Cardiac muscle cell (in vitro differentiated cells and primary cell): ENCODE results near the gene NR3C2. TPM values are rescaled to one million over a fixed set of nuclear protein-coding genes. Genes with fewer than 3 reads are reported as not detected.

Source experiments
- DNase-seq, 2 donors: peaks; one replicate each; pipeline versions ENCODE4 v3.0.0 to v3.0.0-alpha.2; 2010 to 2017; ENCODE audit warnings: low read depth in 1 of 2, low spot score in 1 of 2
- H3K27ac ChIP-seq: fragments of 200-600 bp; sonication (generic); 2 replicates; pipeline ENCODE4 v1.5.1; 2016
- H3K27me3 ChIP-seq: fragments of 200-600 bp; sonication (generic); 2 replicates; pipeline ENCODE4 v1.6.0; 2016; ENCODE audit warnings: control low read depth
- H3K36me3 ChIP-seq: fragments of 200-600 bp; sonication (generic); 2 replicates; pipeline ENCODE4 v1.5.1; 2016; ENCODE audit warnings: control low read depth
- H3K4me1 ChIP-seq: fragments of 200-600 bp; sonication (generic); 2 replicates; pipeline ENCODE4 v1.8.1; 2017; ENCODE audit warnings: low read depth, mild to moderate bottlenecking, mixed run types
- H3K4me3 ChIP-seq: fragments of 200-600 bp; sonication (generic); 2 replicates; pipeline ENCODE4 v1.5.1; 2016; ENCODE audit warnings: mild to moderate bottlenecking
- H3K9me3 ChIP-seq: fragments of 200-600 bp; sonication (generic); 2 replicates; pipeline ENCODE4 v1.5.1; 2017; ENCODE audit warnings: low read depth, mild to moderate bottlenecking, control low read depth
- CTCF ChIP-seq: IDR thresholded peaks from 2 replicates; pipeline ENCODE4 v1.5.1; 2012; ENCODE audit warnings: low read depth, mild to moderate bottlenecking, low read length
- polyA plus RNA-seq: library from polyadenylated mRNA; unstranded; fragments of >200 nt; fragmentation: Nextera tagmentation; extraction: Ambion mirVana; gene quantifications from 2 replicates; pipeline ENCODE4 v1.2.1, GENCODE V29; 2016
- total RNA-seq: library from RNA; depleted of rRNA; stranded (reverse); fragments of >200 nt; gene quantifications from 2 replicates; pipeline ENCODE4 v1.2.3, GENCODE V29; 2016

The NR3C2 gene
- total and polyA plus RNA-seq, 2 experiments from 2014 or later, result 0.43 to 2.5 TPM

- Histone ChIP-seq H3K9me3 (no peaks in the 10 kb centered on the region), H3K4me1 (peaks cover 11% of the 10 kb centered on the region), H3K4me3 (no peak overlapping the region), H3K27ac (no peak overlapping the region), H3K36me3 (no peaks in the 10 kb centered on the region), H3K27me3 (no peaks in the 10 kb centered on the region)
- no peak for TF ChIP-seq CTCF
- peak in 1 of 2 donors; percentile 73 for DNase-seq
Measured at GRCh38 chr4:148065075-148065474, 377.1 kb downstream of the NR3C2 start.

GRCh38 chr4:148064451-148064850 is 377.8 kb downstream of the NR3C2 start:
- no peaks in the 10 kb centered on the region for H3K36me3 ChIP-seq
- no peak for TF ChIP-seq CTCF
- H3K27me3 ChIP-seq, result no peaks in the 10 kb centered on the region

GRCh38 chr4:148062301-148062950 is 379.8 kb downstream of the NR3C2 start:
- Histone ChIP-seq H3K4me1 (peaks cover 8% of the 10 kb centered on the region), H3K4me3 (no peak overlapping the region), H3K36me3 (no peaks in the 10 kb centered on the region), H3K9me3 (no peaks in the 10 kb centered on the region), H3K27me3 (no peaks in the 10 kb centered on the region), H3K27ac (no peak overlapping the region)
- no peak for DNase-seq
- no peak for TF ChIP-seq CTCF

More at GRCh38 chr4:148064451-148064850, 377.8 kb downstream of the NR3C2 start:
- Histone ChIP-seq H3K4me3 (no peak overlapping the region), H3K9me3 (no peaks in the 10 kb centered on the region), H3K4me1 (peaks cover 11% of the 10 kb centered on the region), H3K27ac (no peak overlapping the region)
- DNase-seq, result no peak

- no peak overlapping the region for H3K4me3 ChIP-seq
- H3K27me3 ChIP-seq, result no peaks in the 10 kb centered on the region
- no peak overlapping the region for H3K27ac ChIP-seq
- no peaks in the 10 kb centered on the region for H3K9me3 ChIP-seq
- H3K4me1 ChIP-seq, result peaks cover 1% of the 10 kb centered on the region
- TF ChIP-seq CTCF, result no peak
- H3K36me3 ChIP-seq, result no peaks in the 10 kb centered on the region
- no peak for DNase-seq
Measured at GRCh38 chr4:148061795-148062194, 380.4 kb downstream of the NR3C2 start.

GRCh38 chr4:148061141-148061481 is 381.1 kb downstream of the NR3C2 start:
- no peaks in the 10 kb centered on the region for H3K4me1 ChIP-seq
- DNase-seq, result no peak
- no peak for TF ChIP-seq CTCF

More at GRCh38 chr4:148061141-148061481, 381.1 kb downstream of the NR3C2 start:
- Histone ChIP-seq H3K9me3 (no peaks in the 10 kb centered on the region), H3K27ac (no peak overlapping the region), H3K4me3 (no peak overlapping the region), H3K36me3 (no peaks in the 10 kb centered on the region), H3K27me3 (no peaks in the 10 kb centered on the region)
